GM19438 (cell line): ENCODE data around the gene HMGN2.
A peak's percentile ranks its signal among the peaks of the same experiment; 100 is the strongest.

ENCODE experiments used
- ATAC-seq: cut with Tn5 transposase; IDR thresholded peaks from one replicate; pipeline ENCODE4 v1.9.1; 2021; ENCODE audit warnings: low read depth; ENCODE audit not compliant: unreplicated experiment

Gene HMGN2

GRCh38 chr1:26472320-26472900, at the start of gene HMGN2:
Gene HMGN2, plus strand, starts transcription at chr1:26472440. Its CDS starts 173 bp downstream, at chr1:26472613.
- ATAC-seq: peak; percentile 55

GRCh38 chr1:26429721-26430120, 42.5 kb upstream of the HMGN2 start:
- ATAC-seq: no peak

- peak; percentile 96 for ATAC-seq
Measured at GRCh38 chr1:26431979-26432695, 40.1 kb upstream of the HMGN2 start, which contains the start of gene DHDDS. Gene DHDDS, plus strand, starts transcription at chr1:26432321. Its CDS starts 625 bp downstream, at chr1:26432946.

GRCh38 chr1:26432793-26433192, 39.4 kb upstream of the HMGN2 start:
- no peak for ATAC-seq

GRCh38 chr1:26434161-26434752, 38.0 kb upstream of the HMGN2 start:
- ATAC-seq: no peak

- no peak for ATAC-seq
Measured at GRCh38 chr1:26438041-26438440, 34.2 kb upstream of the HMGN2 start.

GRCh38 chr1:26440259-26440658, 32.0 kb upstream of the HMGN2 start:
- no peak for ATAC-seq

- ATAC-seq: no peak
Measured at GRCh38 chr1:26449868-26450267, 22.4 kb upstream of the HMGN2 start.

GRCh38 chr1:26450908-26451307, 21.3 kb upstream of the HMGN2 start:
- ATAC-seq: no peak

GRCh38 chr1:26452459-26453183, 19.6 kb upstream of the HMGN2 start:
- ATAC-seq: no peak

GRCh38 chr1:26459148-26459547, 13.1 kb upstream of the HMGN2 start:
- ATAC-seq: no peak

- no peak for ATAC-seq
Measured at GRCh38 chr1:26459573-26460031, 12.6 kb upstream of the HMGN2 start.

GRCh38 chr1:26468911-26469310, 3.3 kb upstream of the HMGN2 start:
- no peak for ATAC-seq

- ATAC-seq: no peak
Measured at GRCh38 chr1:26469558-26469957, 2.7 kb upstream of the HMGN2 start.

GRCh38 chr1:26470878-26471497, 1.3 kb upstream of the HMGN2 start:
- ATAC-seq: no peak

GRCh38 chr1:26471498-26472319, 531 bp upstream of the HMGN2 start:
- ATAC-seq: peak; percentile 12

GRCh38 chr1:26472901-26473845, 933 bp downstream of the HMGN2 start:
- ATAC-seq: peak; percentile 66

GRCh38 chr1:26474818-26475217, 2.6 kb downstream of the HMGN2 start:
- ATAC-seq: no peak

- no peak for ATAC-seq
Measured at GRCh38 chr1:26475989-26476388, 3.7 kb downstream of the HMGN2 start.
